ENCODE results near the gene MEP1A.

DNA sequence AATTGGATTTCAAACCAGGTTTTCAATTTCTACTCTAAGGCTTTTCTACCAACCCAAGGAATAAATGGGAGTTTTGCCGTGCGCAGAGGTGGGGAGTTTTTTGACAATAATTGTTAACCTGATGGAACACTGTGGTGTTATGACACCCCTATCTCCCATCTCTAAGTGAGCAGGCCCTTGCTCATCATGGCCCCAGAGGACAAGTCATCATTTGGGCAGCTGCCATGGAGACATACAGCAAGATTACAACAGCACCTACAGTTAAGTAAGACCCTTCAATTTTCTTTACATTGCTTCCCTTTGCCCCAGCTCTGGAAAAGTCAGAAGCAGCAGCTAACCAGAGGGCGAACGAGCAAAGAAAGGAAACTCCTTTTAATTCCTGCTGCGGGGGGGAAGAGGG, 74.2 kb downstream of the MEP1A start:
- TF ChIP-seq, protein P1, sequence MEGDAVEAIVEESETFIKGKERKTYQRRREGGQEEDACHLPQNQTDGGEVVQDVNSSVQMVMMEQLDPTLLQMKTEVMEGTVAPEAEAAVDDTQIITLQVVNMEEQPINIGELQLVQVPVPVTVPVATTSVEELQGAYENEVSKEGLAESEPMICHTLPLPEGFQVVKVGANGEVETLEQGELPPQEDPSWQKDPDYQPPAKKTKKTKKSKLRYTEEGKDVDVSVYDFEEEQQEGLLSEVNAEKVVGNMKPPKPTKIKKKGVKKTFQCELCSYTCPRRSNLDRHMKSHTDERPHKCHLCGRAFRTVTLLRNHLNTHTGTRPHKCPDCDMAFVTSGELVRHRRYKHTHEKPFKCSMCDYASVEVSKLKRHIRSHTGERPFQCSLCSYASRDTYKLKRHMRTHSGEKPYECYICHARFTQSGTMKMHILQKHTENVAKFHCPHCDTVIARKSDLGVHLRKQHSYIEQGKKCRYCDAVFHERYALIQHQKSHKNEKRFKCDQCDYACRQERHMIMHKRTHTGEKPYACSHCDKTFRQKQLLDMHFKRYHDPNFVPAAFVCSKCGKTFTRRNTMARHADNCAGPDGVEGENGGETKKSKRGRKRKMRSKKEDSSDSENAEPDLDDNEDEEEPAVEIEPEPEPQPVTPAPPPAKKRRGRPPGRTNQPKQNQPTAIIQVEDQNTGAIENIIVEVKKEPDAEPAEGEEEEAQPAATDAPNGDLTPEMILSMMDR (IDR thresholded peaks at IDR 0.05), result no peak
- no peak for TF ChIP-seq POLR2A (IDR thresholded peaks at IDR 0.05)

Data from prostate gland (tissue), 2 donors.